K562 (cell line): Measurements from ENCODE around the gene HOXB8. TPM values are rescaled to one million over a fixed set of nuclear protein-coding genes. Genes with fewer than 3 reads are reported as not detected.

Source experiments
- AFF1 ChIP-seq, 2 experiments: fragments of 450-650 bp; IDR thresholded peaks; 2 replicates each; pipeline ENCODE4 v1.6.1; 2018; ENCODE audit warnings: mild to moderate bottlenecking in 2 of 2, low read depth in 1 of 2; ENCODE audit not compliant: partially characterized antibody in 2 of 2
- ARHGAP35 ChIP-seq: fragments of 450-650 bp; IDR thresholded peaks from 2 replicates; pipeline ENCODE4 v1.6.1; 2018; ENCODE audit not compliant: partially characterized antibody
- EP400 ChIP-seq: fragments of 450-650 bp; IDR thresholded peaks from 2 replicates; pipeline ENCODE4 v1.6.1; 2017; ENCODE audit warnings: antibody characterized with exemption, mild to moderate bottlenecking, moderate library complexity
- HMBOX1 ChIP-seq: sonication (generic); IDR thresholded peaks from 2 replicates; pipeline ENCODE4 v1.6.1; 2016
- ILK ChIP-seq: fragments of 450-650 bp; IDR thresholded peaks from 2 replicates; pipeline ENCODE4 v1.6.1; 2016; ENCODE audit warnings: missing genetic modification characterization, low read depth, mild to moderate bottlenecking, missing compliant biosample characterization, moderate library complexity, borderline replicate concordance
- KDM5B ChIP-seq: fragments of 200-600 bp; sonication (generic); IDR thresholded peaks from 2 replicates; pipeline ENCODE4 v1.6.1; 2012; ENCODE audit warnings: low read depth, mild to moderate bottlenecking, moderate library complexity, low read length, control low read depth, inconsistent platforms; ENCODE audit not compliant: insufficient replicate concordance
- L3MBTL2 ChIP-seq: fragments of 450-650 bp; IDR thresholded peaks from 2 replicates; pipeline ENCODE4 v1.6.1; 2016; ENCODE audit warnings: mild to moderate bottlenecking, moderate library complexity
- LARP7 ChIP-seq: fragments of 450-650 bp; IDR thresholded peaks from 2 replicates; pipeline ENCODE4 v1.6.1; 2016
- MEF2D ChIP-seq: conservative IDR thresholded peaks from 2 replicates; pipeline ENCODE4 v1.6.1; 2016; ENCODE audit warnings: low read depth, missing genetic modification characterization, missing compliant biosample characterization
- NR2C1 ChIP-seq, 2 experiments: fragments of 450-650 bp; IDR thresholded peaks; 2 replicates each; pipeline ENCODE4 v1.6.1; 2017; ENCODE audit warnings: mild to moderate bottlenecking in 2 of 2, antibody characterized with exemption in 1 of 2, inconsistent platforms in 1 of 2, missing compliant biosample characterization in 1 of 2, missing genetic modification characterization in 1 of 2
- RAD21 ChIP-seq, 2 experiments: fragments of 250-450 bp in 1 of 2; fragments of 450-650 bp in 1 of 2; sonication (Bioruptor Pico) in 1 of 2; formaldehyde crosslinking in 1 of 2; IDR thresholded peaks in 1 of 2; conservative IDR thresholded peaks in 1 of 2; 2 replicates each; pipeline versions ENCODE4 v1.4.0 to v1.8.0; 2020 to 2022; ENCODE audit warnings: mild to moderate bottlenecking in 2 of 2, moderate library complexity in 1 of 2
- RREB1 ChIP-seq: fragments of 250-450 bp; sonication (Bioruptor Pico); IDR thresholded peaks from 2 replicates; pipeline ENCODE4 v1.4.0; 2020
- ZFX ChIP-seq: sonication (generic); formaldehyde crosslinking; IDR thresholded peaks from 2 replicates; pipeline ENCODE4 v1.8.0; 2022; ENCODE audit warnings: mild to moderate bottlenecking, missing genetic modification reagents, moderate library complexity
- ZNF224 ChIP-seq: sonication (generic); formaldehyde crosslinking; IDR thresholded peaks from 2 replicates; pipeline ENCODE4 v1.8.0; 2022; ENCODE audit warnings: mild to moderate bottlenecking, missing genetic modification reagents
- polyA plus RNA-seq, 8 experiments: library from polyadenylated mRNA; depleted of rRNA in 4 of 8; stranded (reverse) in 5 of 8; unstranded in 3 of 8; fragments of >200 nt; fragmentation: Nextera tagmentation in 2 of 8; fragmentation: Illumina TruSeq in 1 of 8; extraction: Ambion mirVana in 2 of 8; extraction: Trizol in 1 of 8; gene quantifications; 2 replicates each; pipeline versions ENCODE4 v1.2.1 to v1.2.3, GENCODE V29; 2011 to 2014; ENCODE audit warnings: inconsistent platforms in 1 of 8, missing spikeins in 1 of 8
- total RNA-seq, 7 experiments: library from RNA; depleted of rRNA in 6 of 7; stranded (reverse); fragments of >200 nt in 6 of 7; fragmentation: Illumina TruSeq in 2 of 7; extraction: Trizol in 2 of 7; gene quantifications; 2 replicates each; pipeline versions ENCODE4 v1.2.1 to v1.2.3, GENCODE V29; 2011 to 2021; ENCODE audit warnings: low replicate concordance in 1 of 7

The HOXB8 gene
- total and polyA plus RNA-seq, 9 of the 15 experiments (the other 6 are each of a cell fraction or from before 2014, with no cell fraction given), result 0.52 to 23.8 (median 3.6) TPM

- TF ChIP-seq AFF1 (IDR thresholded peaks at IDR 0.05; ENCODE audit: low read depth in 1 of 2, partially characterized antibody in 2 of 2), result peak; percentile 36 to 62
- peak; percentile 22; the same call in 1 of the 2 replicates for TF ChIP-seq L3MBTL2
- no peak for TF ChIP-seq LARP7
- TF ChIP-seq ZNF224 (CRISPR knock-in tag), result no peak
- TF ChIP-seq RAD21 (CRISPR knock-in tag; conservative IDR thresholded peaks at IDR 0.05 in 1 of 2, IDR thresholded peaks at IDR 0.05 in 1 of 2), result 0 out of 4 replicates have a peak, but pooled peaks of 1 of the 2 experiments have one; percentile 1
- TF ChIP-seq MEF2D (tag), result no peak
- no peak for TF ChIP-seq ILK (tag)
- no peak for TF ChIP-seq HMBOX1
- TF ChIP-seq EP400, result 0 out of 2 replicates have a peak, but pooled peaks have one; percentile 3
- peak; percentile 34 for TF ChIP-seq KDM5B
- TF ChIP-seq NR2C1 (IDR thresholded peaks at IDR 0.05), result peak; percentile 70; the same call in 1 of the 2 replicates
- TF ChIP-seq NR2C1 (tag; IDR thresholded peaks at IDR 0.05), result peak; percentile 73
- TF ChIP-seq ARHGAP35, result no peak
- peak; percentile 67 for TF ChIP-seq ZFX
- 0 out of 2 replicates have a peak, but pooled peaks have one; percentile 26 for TF ChIP-seq RREB1 (CRISPR knock-in tag)
Observed at GRCh38 chr17:48578616-48579470, 36.2 kb downstream of the HOXB8 start (continued).
